PC-3 (cell line): Measurements from ENCODE around the gene SCARB1.

Experiments
- CTCF ChIP-seq: fragments of 300-600 bp; sonication (generic); conservative IDR thresholded peaks from 2 replicates; pipeline ENCODE4 v1.5.1; 2017; ENCODE audit warnings: antibody characterized with exemption, low read depth, mild to moderate bottlenecking, low read length
- EZH2 ChIP-seq: fragments of 300-600 bp; sonication (generic); IDR thresholded peaks from one replicate; pipeline ENCODE4 v1.6.1; 2017; ENCODE audit warnings: antibody characterized with exemption, mild to moderate bottlenecking, low read length; ENCODE audit not compliant: unreplicated experiment
- EZH2phosphoT487 ChIP-seq: fragments of 300-600 bp; sonication (generic); IDR thresholded peaks from 2 replicates; pipeline ENCODE4 v1.6.1; 2018; ENCODE audit warnings: mild to moderate bottlenecking, antibody characterized with exemption, low read length, borderline replicate concordance

GRCh38 chr12:124760560-124760959 lies 103.1 kb downstream of the SCARB1 start:
- TF ChIP-seq CTCF, result no peak
- TF ChIP-seq EZH2, result no peak
- TF ChIP-seq EZH2phosphoT487, result no peak
